Jurkat, Clone E6-1 (cell line): ENCODE data around the gene IQCH.
"Not testable (repeated sequence)": the region's sequence is repeated elsewhere in the genome, so short reads cannot be mapped to it uniquely, and the experiment has no call there.

Experiments
- DNase-seq: peaks from one replicate; pipeline ENCODE4 v3.0.0-alpha.2; 2011; ENCODE audit warnings: low read depth, low spot score
- H3K4me3 ChIP-seq: 2 replicates; pipeline ENCODE4 v1.5.1; 2011; ENCODE audit warnings: mild to moderate bottlenecking, low read length, control low read depth, moderate library complexity

The IQCH gene

DNA sequence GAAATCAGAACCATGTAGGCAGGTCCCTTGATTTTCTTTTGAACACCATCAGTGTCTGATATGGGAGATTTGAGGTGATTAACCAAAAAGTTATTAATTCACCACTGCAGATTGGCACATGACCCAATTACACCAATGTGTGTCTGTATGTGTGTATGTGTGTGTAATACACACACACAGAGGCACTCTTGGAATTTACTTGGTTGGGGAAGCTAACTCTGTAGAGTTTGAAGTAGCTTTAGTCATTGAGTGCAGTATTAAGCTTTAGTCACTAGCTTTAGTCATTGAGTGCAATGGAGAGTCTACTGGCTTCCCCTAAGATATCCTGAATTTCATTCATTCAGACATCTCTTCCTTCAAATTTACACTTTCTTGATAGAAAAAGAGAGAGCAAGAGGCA is 156.9 kb downstream of the IQCH start:
- no peak for DNase-seq
- no peak overlapping the region for H3K4me3 ChIP-seq

DNA sequence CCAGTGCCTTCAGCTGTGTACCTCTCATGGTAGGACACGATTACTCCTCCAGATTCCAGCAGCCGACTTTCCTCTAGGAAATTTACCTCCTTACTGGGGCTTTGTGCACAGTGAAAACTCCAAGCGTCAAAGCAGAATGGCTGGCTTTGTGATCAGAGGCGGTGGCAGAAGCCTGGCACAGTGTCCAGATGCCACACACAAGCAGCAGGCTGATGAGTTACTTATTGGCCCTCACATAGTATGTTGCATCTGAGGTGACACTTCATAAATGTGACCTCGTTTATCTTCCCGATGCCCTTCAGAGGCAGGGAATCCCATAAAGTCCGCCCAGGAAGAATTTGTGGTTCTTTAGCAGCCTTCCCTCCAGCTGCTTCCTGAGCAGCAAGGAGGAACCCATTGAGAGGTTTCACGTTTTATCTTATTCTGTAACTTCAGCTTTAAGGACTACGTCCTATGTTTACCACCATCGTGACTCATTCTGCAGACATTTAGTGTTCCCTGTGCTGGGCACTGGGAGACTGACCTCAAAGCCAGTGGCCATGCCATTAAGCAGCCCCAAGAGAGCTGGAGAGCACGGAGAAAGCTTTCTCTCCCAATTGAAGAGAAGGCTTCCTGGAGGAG is 159.3 kb downstream of the IQCH start:
- H3K4me3 ChIP-seq: no peak overlapping the region
- DNase-seq: no peak

DNA sequence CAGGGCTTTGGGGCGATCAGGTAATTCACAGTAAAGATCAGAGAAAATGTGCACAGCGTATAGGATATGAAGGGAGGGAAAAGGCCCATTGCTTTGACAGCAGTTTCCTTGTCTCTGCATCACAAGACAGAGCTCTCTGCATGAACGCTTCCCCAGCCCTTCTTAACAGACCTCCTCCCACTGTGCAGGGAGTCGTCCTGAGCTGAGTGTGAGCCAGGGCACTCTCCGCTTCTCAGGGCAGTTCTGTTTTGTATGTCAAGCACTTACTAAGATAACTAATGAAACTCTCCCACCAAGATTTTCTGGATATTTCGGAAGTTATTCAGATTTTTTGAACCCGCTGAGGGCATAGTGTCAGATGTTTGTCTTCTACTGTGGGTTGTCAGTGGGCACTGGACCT is 160.6 kb downstream of the IQCH start:
- no peak overlapping the region for H3K4me3 ChIP-seq
- no peak for DNase-seq

DNA sequence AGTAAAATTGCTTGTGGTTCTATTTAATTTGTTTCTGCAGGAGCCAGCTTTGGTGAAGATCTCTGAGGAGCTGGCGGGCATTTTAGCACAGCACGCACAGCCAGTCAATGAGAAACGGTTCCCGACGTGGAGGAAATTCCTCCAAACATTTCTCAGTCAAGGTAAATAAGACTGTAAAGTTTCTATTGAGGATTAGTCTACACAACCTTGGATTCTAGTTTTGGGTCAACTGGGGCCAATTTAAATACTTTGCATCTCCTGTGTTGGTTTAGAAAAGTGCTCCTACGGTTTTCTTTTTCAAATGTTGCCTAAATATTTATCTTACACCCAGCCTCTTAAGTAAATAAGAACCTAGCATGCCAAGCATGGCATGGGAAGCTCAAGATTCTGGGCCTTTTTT is 162.3 kb downstream of the IQCH start:
- DNase-seq: no peak
- no peak overlapping the region for H3K4me3 ChIP-seq

DNA sequence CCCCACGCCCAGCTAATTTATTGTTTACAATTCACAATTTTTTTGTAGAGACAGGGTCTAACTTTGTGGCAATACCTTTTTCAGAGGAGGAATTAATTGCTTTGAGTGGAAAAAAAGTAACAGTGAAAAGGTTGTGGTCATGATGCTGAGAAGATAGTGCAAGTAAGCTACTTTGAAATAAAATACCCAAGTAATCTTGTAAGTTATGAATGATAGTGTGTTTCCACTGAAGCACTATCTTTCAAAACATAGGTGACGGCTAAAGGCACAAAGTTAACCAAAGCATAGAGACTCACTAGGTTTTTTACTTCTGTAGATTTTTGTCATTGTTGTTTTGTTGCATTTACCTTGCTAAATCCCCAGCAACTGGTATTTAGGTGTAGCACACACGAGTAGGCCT is 165.1 kb downstream of the IQCH start:
- DNase-seq: no peak
- no peak overlapping the region for H3K4me3 ChIP-seq

DNA sequence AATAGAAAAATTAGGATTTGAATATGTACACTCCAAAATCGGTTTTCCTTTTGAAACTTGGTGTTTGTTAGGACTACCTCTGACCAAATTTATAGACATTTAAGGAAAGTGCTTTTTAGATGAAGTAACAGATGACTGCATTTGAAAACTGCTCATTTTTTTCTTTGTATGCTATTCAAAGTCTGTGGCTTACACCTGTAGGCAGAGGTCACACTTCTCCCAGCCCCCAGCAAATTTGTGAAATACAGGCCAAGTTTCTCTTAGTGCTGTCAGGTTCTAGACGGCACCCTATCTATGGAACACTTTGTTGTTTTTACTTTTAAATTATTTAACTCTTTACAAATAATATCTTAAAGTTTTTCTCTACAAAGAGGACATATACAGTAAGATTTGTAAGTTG is 165.6 kb downstream of the IQCH start:
- DNase-seq: no peak
- H3K4me3 ChIP-seq: no peak overlapping the region

DNA sequence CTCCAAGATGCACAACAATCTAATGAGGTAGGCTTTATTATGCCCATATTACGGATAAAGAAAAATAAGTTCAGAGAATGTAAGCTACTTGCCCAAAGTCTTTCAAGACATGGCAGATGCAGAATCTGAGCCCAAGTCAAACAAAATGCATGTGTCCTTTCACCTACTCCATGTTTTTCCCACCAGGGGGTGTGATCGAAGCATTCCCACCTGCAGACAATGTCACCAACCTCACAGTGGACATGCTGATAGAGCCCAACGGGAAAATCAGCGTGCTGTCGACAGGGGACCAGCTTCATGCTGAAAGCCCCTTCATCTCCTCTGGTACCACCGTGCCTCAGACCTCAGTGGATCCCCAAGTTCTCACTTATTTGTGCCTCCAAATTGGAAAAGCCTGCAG is 166.5 kb downstream of the IQCH start:
- H3K4me3 ChIP-seq: no peak overlapping the region
- no peak for DNase-seq

DNA sequence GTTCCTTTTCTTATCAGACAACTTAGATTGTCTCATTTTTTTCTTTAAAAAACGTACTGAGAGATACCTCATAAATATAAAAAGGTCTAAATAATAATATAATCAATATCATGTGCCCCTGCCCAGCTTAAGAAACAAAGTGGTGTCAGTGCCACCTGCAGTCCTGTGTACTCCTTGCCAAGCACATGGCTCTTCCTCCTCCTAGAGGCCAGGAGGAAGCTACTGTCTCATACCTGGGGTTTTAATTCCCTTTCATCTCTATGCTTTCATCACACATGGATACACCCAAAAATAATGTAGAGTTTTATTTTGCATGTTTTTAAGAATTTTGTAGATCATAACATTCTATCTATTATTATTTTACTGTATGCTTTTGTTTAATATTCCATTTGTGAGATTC is 167.7 kb downstream of the IQCH start:
- no peak overlapping the region for H3K4me3 ChIP-seq
- peak; percentile 16 for DNase-seq

DNA sequence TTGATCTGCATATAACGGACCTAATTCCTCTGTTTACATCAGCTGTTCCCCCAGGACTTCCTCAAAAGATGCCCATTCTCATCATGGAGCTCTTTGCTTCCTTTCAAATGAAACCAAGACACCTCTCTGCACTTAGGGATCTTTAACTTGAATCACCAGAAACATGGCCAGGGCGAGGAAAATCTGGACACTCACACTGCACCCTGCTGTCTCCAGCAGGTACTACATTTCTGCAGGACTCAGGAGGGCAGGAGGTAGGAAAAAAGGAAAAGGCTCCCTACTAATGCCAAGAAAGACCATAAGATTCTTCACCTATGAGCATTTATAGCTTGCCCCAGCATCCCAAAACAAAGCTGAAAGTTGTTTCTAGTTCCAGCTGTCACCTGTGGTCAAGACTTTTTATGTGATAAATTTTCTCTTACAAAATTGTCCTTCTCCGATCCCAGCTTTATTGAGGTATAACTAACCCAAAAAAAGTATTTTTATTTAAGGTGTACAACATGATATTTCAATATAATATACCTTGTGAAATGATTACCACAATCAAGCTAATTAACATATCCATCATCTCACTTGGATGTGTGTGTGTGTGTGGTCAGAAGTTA is 179.0 kb downstream of the IQCH start:
- H3K4me3 ChIP-seq: no peak overlapping the region
- DNase-seq: peak; percentile 19

DNA sequence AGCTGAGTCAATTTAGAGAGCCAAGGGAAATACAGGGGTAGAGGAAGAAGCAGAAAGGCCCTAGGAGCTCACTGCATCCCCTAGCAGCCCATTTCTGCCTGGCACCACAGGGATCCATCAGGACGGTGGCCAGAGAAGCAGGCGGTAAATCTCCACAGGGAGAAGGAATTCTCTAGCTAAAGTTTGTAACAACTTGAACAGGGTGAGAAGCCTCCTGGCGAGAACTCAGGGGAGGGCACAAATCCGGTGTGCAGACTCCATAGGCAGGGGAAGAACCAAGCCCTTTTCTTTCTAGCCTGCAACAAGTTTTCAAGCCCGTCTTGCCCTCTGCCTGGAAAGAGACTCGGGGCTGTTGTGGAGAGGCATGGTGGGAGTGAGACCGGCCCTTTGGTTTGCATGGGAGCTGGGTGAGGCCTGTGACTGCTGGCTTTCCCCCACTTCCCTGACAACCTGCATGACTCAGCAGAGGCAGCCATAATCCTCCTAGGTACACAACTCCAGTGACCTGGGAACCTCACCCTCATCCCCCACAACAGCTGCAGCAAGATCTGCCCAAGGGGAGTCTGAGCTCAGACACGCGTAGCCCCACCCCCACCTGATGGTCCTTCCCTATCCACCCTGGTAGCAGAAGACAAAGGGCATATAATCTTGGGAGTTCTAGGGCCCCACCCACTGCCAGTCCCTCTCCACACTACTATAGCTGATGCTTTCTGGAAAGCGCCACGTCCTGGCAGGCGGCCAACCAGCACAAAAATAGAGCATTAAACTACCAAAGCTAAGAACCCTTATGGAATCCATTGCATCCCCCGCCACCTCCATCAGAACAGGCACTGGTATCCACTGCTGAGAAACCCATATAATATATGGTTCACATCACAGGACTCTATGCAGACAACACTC is 182.0 kb downstream of the IQCH start:
- not testable (repeated sequence) for DNase-seq, H3K4me3 ChIP-seq

DNA sequence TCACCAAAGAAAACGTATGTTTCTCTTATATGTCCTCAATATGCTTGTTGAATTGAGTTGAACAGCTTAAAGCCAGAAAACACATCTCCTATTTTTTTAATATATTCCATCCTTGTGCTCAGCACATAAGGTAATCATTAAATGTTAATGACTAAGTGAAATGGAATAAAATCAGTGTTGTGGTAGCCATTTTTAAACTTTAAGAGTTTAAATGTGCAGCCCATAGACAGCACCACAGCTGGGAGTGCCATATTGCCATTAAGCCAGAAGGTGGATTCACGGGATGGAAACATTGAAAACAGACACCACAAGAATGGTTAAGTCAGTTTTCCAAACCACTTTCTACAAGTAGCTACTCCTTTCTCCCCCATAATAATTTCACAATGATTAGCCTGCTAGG is 189.5 kb downstream of the IQCH start:
- no peak for DNase-seq
- no peak overlapping the region for H3K4me3 ChIP-seq

DNA sequence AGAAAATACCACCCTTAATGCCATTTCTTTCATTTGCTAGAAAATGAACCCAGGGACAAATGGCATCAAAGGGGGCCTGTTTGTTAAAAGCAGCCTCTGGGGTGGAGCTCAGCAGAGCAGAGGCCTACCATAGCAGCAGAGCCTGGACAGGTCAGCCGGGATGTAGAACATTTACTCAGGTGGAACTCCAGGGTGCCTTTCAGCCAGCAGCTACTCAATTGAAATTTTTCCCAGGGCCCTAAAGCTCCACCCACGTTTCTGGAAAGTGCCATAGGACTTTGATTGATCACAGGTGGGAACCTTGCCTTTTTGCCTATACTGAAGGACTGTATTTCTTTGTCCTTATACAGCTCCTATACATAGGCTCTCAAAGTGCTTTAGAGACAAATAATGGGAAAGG is 191.9 kb downstream of the IQCH start:
- no peak overlapping the region for H3K4me3 ChIP-seq
- DNase-seq: no peak

DNA sequence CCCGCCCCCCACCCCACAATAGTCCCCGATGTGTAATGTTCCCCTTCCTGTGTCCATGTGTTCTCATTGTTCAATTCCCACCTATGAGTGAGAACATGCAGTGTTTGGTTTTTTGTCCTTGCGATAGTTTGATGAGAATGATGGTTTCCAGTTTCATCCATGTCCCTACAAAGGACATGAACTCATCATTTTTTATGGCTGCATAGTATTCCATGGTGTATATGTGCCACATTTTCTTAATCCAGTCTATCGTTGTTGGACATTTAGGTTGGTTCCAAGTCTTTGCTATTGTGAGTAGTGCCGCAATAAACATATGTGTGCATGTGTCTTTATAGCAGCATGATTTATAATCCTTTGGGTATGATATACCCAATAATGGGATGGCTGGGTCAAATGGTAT is 193.8 kb downstream of the IQCH start:
- not testable (repeated sequence) for DNase-seq, H3K4me3 ChIP-seq

DNA sequence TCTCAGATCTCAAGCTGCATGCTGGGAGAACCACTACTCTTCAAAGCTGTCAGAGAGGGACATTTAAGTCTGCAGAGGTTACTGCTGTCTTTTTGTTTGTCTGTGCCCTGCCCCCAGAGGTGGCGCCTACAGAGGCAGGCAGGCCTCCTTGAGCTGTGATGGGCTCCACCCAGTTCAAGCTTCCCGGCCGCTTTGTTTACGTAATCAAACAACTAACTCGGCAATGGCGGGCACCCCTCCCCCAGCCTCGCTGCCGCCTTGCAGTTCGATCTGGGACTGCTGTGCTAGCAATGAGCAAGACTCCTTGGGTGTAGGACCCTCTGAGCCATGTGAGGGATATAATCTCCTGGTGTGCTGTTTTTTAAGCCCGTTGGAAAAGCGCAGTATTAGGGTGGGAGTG is 199.1 kb downstream of the IQCH start:
- H3K4me3 ChIP-seq, DNase-seq: not testable (repeated sequence)

DNA sequence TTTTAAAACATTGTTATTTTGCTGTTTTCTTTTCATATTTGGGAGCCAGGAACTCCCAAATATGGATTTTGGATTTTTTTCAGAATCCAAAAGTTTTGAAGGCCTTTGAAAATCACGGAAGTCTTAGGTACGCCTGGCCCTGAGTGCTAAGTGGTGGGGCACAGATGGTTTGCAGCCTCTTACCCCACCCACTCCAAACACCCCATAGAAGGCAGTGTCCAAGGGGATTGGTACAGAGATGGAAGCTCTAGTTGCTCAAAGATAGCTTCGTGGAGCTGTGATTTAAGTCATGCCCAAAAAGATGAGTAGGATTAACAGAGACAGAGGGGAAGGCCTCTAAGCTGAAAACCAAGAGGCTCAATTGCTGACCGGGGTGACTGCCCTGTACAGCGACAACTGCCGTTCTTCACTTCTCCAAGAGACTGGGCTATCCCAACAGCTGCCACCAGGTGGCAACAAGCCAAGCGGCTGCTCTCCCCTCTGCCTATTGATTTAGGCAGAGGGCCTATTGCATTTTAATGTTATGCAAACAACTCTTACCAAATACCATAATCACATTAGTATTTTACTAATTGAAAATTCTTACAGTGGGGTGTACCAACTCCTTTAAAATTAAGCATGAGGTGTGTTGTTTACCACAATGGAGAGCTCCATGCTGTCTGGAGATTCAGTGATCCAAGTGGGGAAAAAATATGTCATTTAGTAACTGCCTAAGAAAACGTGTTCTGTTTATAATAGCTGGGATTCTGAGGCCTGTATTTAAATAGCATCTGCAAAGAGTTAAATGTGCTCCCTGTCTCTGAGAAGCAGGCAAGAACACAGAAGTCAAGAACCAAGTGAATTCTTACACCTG is 202.3 kb downstream of the IQCH start:
- DNase-seq: peak; percentile 64
- no peak overlapping the region for H3K4me3 ChIP-seq

DNA sequence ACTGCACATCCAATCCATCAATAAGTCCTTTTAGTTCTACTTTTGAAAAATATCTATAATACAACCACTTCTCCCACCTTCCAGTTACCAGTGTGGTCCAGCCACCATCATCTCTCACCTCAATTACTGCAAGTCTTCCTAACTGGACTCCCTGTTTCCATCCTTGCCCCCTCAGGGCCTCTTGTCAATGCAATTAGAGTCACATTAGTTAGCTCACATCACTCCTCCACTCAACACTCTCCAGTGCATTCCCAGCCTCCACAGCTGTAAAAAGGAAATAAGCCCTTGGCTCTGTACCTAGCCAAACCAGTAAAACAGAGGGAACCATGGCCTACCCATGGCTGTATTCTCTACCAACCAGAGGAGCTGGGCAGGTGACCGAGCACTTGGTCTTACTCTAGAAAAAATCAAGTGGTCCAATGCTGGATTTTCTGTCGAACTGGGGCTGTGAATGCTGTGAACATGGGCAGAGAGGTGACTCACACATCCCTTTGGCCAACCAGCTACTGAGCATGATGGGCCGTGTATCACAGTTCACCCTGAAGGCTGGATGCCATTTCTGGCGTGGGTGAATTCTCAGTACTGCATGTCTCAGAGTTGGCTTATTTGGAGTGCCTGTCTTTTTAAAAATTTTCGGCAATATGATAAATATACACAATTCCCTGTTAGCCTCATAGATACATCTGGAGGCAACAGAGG is 203.9 kb downstream of the IQCH start:
- no peak overlapping the region for H3K4me3 ChIP-seq
- no peak for DNase-seq

DNA sequence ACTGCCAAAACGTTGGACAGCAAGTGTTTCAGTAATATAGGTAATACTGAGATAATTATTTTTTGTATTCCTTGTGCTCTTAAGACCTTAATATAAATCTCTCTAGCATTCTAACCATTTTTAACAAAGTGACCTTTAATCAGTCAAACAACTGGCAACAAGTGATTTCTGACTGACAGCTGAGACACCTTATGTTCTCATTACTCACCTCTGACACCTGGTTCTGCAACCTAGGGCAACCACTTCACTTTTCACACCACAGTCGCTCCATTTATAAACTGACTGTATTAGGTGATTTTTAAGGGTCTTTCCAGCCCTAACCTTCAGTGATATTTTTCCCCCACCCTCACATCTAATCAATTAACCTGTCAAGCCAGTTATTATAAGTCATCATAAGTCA is 205.9 kb downstream of the IQCH start:
- no peak for DNase-seq
- H3K4me3 ChIP-seq: no peak overlapping the region

DNA sequence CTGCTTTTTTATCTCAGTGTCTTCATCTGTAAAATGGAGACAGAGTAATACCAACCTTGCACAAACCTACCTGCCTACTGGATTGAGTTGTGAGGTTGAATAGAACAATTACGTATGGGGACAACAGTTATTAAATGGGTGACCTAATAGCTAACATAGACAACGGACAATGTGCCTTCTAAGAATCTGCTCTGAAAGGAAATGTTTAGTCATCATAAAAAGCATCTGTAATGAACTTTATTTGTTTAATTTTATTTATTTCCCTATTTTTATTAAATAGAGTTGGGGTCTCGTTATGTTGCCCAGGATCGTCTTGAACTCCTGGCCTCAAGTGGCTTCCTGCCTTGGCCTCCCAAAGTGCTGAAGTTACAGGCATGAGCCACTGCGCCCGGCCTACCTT is 207.1 kb downstream of the IQCH start:
- H3K4me3 ChIP-seq: no peak overlapping the region

DNA sequence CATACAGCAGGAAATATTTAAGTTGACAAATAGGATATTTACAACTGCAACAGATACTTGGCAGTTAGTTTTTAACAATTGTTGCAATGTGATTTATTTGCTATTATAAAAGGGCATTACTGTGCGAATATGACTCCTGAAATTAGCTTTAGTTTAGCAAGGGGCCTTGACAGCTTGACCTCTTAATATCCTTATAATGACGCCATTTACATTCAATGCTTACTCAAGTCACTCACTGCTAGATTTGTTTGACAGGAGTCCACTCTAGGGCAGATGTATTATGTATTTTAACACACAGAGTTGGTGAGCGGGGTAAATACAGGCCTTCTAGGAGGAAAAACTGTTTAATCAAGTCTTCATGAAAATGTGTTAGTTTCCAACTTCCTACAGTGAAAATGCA is 208.3 kb downstream of the IQCH start:
- no peak for DNase-seq
- H3K4me3 ChIP-seq: no peak overlapping the region

More for the DNA sequence above, 207.1 kb downstream of the IQCH start:
- no peak for DNase-seq
